GM23248 (cell line): ENCODE results near the gene OR8B8. TPM values are rescaled to one million over a fixed set of nuclear protein-coding genes. Genes with fewer than 3 reads are reported as not detected.
"Not testable (repeated sequence)": the region's sequence is repeated elsewhere in the genome, so short reads cannot be mapped to it uniquely, and the experiment has no call there.

Experiments
- DNase-seq: peaks from one replicate; pipeline ENCODE4 v3.0.0-alpha.2; 2015
- H2AFZ ChIP-seq: fragments of 200-600 bp; sonication (generic); 2 replicates; pipeline ENCODE4 v1.6.1; 2016; ENCODE audit warnings: antibody characterized with exemption
- H3F3A ChIP-seq: fragments of 200-600 bp; sonication (generic); 2 replicates; pipeline ENCODE4 v1.6.1; 2016; ENCODE audit warnings: mild to moderate bottlenecking, antibody characterized with exemption, mixed run types; ENCODE audit not compliant: insufficient read depth
- H3K27ac ChIP-seq: fragments of 200-600 bp; sonication (generic); 2 replicates; pipeline ENCODE4 v1.5.1; 2016; ENCODE audit warnings: mild to moderate bottlenecking
- H3K27me3 ChIP-seq: fragments of 200-600 bp; sonication (generic); replicated peaks from 2 replicates; pipeline ENCODE4 v1.6.1; 2016; ENCODE audit warnings: mild to moderate bottlenecking; ENCODE audit not compliant: insufficient read depth
- H3K36me3 ChIP-seq: fragments of 200-600 bp; sonication (generic); 2 replicates; pipeline ENCODE4 v1.6.1; 2016; ENCODE audit warnings: low read depth, mild to moderate bottlenecking
- H3K4me1 ChIP-seq: fragments of 200-600 bp; sonication (generic); 2 replicates; pipeline ENCODE4 v1.6.1; 2016; ENCODE audit warnings: mild to moderate bottlenecking; ENCODE audit not compliant: insufficient read depth
- H3K4me2 ChIP-seq: fragments of 200-600 bp; sonication (generic); one replicate; pipeline ENCODE4 v1.6.1; 2016; ENCODE audit warnings: mild to moderate bottlenecking; ENCODE audit not compliant: unreplicated experiment
- H3K4me3 ChIP-seq: fragments of 200-600 bp; sonication (generic); 2 replicates; pipeline ENCODE4 v1.5.1; 2016; ENCODE audit warnings: mild to moderate bottlenecking
- H3K79me2 ChIP-seq: fragments of 200-600 bp; sonication (generic); 2 replicates; pipeline ENCODE4 v1.6.1; 2016; ENCODE audit warnings: mild to moderate bottlenecking; ENCODE audit not compliant: insufficient read depth
- H3K9ac ChIP-seq: fragments of 200-600 bp; sonication (generic); 2 replicates; pipeline ENCODE4 v1.6.1; 2016; ENCODE audit warnings: mild to moderate bottlenecking
- H3K9me2 ChIP-seq: fragments of 200-600 bp; sonication (generic); 2 replicates; pipeline ENCODE4 v1.6.1; 2016; ENCODE audit warnings: mixed run types, mild to moderate bottlenecking, moderate library complexity; ENCODE audit not compliant: insufficient read depth
- H3K9me3 ChIP-seq: fragments of 200-600 bp; sonication (generic); one replicate; pipeline ENCODE4 v1.6.1; 2017; ENCODE audit warnings: low read depth
- H4K20me1 ChIP-seq: fragments of 200-600 bp; sonication (generic); 2 replicates; pipeline ENCODE4 v1.6.0; 2016; ENCODE audit not compliant: insufficient read depth
- EZH2 ChIP-seq: fragments of 200-600 bp; sonication (generic); IDR thresholded peaks from 2 replicates; pipeline ENCODE4 v1.6.1; 2018; ENCODE audit warnings: antibody characterized with exemption, mild to moderate bottlenecking; ENCODE audit not compliant: insufficient read depth, poor library complexity, severe bottlenecking
- EZH2phosphoT487 ChIP-seq: fragments of 200-600 bp; sonication (generic); IDR thresholded peaks from 2 replicates; pipeline ENCODE4 v1.6.1; 2018; ENCODE audit warnings: antibody characterized with exemption, moderate library complexity, mild to moderate bottlenecking, low read depth; ENCODE audit not compliant: insufficient read depth
- WGBS, 2 experiments: methylation state at CpG; one replicate each; pipeline ENCODE4 v1.1.6; 2015 to 2017; ENCODE audit warnings: low lambda C conversion rate in 2 of 2, low coverage in 1 of 2; ENCODE audit errors: missing lambda C conversion rate in 2 of 2; 5-methylcytosine and 5-hydroxymethylcytosine counted together
- in situ Hi-C: fragments of 300-500 bp; cut with MboI; formaldehyde crosslinking; loops from 2 replicates; pipeline ENCODE4 v1.15.0; 2020
- polyA plus RNA-seq: library from polyadenylated mRNA; unstranded; fragments of >200 nt; fragmentation: Nextera tagmentation; extraction: Ambion mirVana; gene quantifications from 2 replicates; pipeline ENCODE4 v1.2.1, GENCODE V29; 2016
- total RNA-seq: library from RNA; depleted of rRNA; stranded (reverse); fragments of >200 nt; shearing (Covaris generic); gene quantifications from 2 replicates; pipeline ENCODE4 v1.2.3, GENCODE V29; 2014

OR8B8 gene
- total and polyA plus RNA-seq, 2 experiments from 2014 or later: not detected

DNA sequence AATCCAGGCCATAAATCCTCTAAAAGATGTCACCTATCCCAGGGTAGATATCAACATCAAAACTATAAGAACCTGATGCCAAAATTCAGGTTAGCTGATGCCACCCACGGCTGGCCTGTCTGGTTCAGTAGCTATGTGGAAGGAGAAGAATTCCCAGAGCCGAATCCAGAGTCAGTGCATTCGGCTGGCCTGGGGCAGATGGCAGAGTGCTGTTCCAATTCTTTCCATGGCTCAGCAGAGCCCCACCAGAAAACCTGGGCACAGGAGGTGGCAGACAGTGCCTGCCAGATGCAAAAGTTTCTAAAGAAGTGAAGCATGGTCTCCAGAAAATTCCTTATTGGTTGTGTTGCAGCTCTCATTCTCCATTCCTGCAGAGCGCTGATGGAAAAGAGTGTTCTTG lies 19.9 kb upstream of the OR8B8 start:
- no peaks in the 10 kb centered on the region for H3K27me3 ChIP-seq
- in situ Hi-C loops: no loop called here
- no peak overlapping the region for H3K4me3 ChIP-seq
- H3K9ac ChIP-seq: no peak overlapping the region
- H3K4me2 ChIP-seq: no peak overlapping the region
- no peak overlapping the region for H3K27ac ChIP-seq
- no peaks in the 10 kb centered on the region for H3K36me3 ChIP-seq
- H2AFZ ChIP-seq: no peak overlapping the region
- WGBS, 2 experiments: 21 to 22% methylated on average over 4 of the region's 4 CpGs
- H3K79me2 ChIP-seq: no peaks in the 10 kb centered on the region
- no peaks in the 10 kb centered on the region for H4K20me1 ChIP-seq
- H3K9me2 ChIP-seq: no peaks in the 10 kb centered on the region
- H3K9me3 ChIP-seq: no peaks in the 10 kb centered on the region
- DNase-seq: no peak
- no peaks in the 10 kb centered on the region for H3K4me1 ChIP-seq
- TF ChIP-seq EZH2phosphoT487 (no peak), EZH2 (no peak)
- H3F3A ChIP-seq: no peaks in the 10 kb centered on the region

DNA sequence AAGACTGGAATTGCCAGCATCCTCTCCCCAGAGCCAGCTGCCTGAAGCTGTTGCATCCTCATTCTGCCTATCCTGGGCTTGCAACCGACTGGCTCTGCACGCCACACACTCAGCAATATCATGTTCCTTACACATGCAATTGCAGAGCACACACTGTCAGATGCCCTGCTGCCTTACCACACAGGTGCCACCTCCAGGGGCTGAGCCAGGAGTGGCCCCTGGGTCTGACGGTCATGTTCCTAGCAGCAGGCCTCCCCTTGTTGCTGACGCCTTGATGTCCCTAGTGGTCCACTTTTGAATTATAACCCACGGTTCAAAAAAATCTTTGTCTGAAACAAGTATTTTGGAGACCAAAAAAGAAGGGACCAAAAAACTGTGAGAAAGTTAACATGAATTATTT lies 18.5 kb upstream of the OR8B8 start:
- no peak for TF ChIP-seq EZH2
- TF ChIP-seq EZH2phosphoT487: no peak
- no peaks in the 10 kb centered on the region for H3F3A ChIP-seq
- WGBS, 2 experiments: 14 to 18% methylated on average over 5 of the region's 5 CpGs
- H3K27ac ChIP-seq: no peak overlapping the region
- H3K4me1 ChIP-seq: no peaks in the 10 kb centered on the region
- no peak for DNase-seq
- H3K79me2 ChIP-seq: no peaks in the 10 kb centered on the region
- no peak overlapping the region for H3K4me3 ChIP-seq
- no peaks in the 10 kb centered on the region for H3K27me3 ChIP-seq
- in situ Hi-C loops: no loop called here
- no peaks in the 10 kb centered on the region for H3K9me3 ChIP-seq
- no peaks in the 10 kb centered on the region for H3K36me3 ChIP-seq
- H4K20me1 ChIP-seq: no peaks in the 10 kb centered on the region
- H3K9ac ChIP-seq: no peak overlapping the region
- no peak overlapping the region for H2AFZ ChIP-seq
- no peaks in the 10 kb centered on the region for H3K9me2 ChIP-seq
- H3K4me2 ChIP-seq: no peak overlapping the region

DNA sequence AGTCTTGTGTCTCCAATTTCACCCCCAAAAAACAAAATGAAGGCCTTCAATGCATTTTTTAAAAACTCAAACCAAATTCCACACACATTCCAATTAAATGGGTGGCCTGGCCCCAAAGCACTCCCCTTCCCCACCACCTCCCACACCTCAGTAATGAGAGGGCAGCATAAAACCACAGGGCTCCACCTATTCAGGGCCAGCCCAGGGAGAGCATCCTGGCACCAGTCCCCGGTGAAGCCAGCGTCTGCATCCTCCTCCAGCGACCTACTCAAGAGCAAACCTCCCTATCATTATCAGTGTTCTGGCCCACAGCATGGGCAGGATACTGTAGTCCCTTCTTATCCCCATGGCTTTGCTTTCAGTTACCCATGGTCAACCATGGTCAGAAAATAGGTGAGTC lies 17.8 kb upstream of the OR8B8 start:
- no peak overlapping the region for H3K9ac ChIP-seq
- no peaks in the 10 kb centered on the region for H4K20me1 ChIP-seq
- in situ Hi-C loops: no loop called here
- no peak overlapping the region for H3K27ac ChIP-seq
- H3K4me3 ChIP-seq: no peak overlapping the region
- H3K9me3 ChIP-seq: no peaks in the 10 kb centered on the region
- no peaks in the 10 kb centered on the region for H3F3A ChIP-seq
- TF ChIP-seq EZH2 (no peak), EZH2phosphoT487 (no peak)
- no peaks in the 10 kb centered on the region for H3K4me1 ChIP-seq
- WGBS, 2 experiments: 40 to 58% methylated on average over 3 of the region's 3 CpGs
- no peak for DNase-seq
- no peak overlapping the region for H3K4me2 ChIP-seq
- no peaks in the 10 kb centered on the region for H3K9me2 ChIP-seq
- H3K27me3 ChIP-seq: no peaks in the 10 kb centered on the region
- H2AFZ ChIP-seq: no peak overlapping the region
- H3K79me2 ChIP-seq: no peaks in the 10 kb centered on the region
- H3K36me3 ChIP-seq: no peaks in the 10 kb centered on the region

DNA sequence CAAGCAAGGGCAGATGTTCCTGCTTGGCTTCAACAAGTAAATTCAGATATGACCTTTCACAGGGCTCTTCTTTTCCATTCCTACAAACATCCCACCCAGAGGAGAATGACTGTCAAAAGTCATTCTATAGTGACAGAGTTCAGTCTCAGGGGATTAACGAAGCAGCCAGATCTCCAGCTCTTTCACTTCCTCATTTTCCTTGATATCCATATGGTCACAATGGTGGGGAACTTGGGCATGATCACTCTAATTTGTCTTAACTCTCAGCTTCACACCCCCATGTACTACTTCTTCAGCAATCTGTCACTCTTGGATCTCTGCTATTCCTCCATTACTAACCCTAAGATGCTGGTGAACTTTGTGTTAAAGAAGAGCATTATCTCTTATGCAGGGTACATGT lies 15.0 kb upstream of the OR8B8 start:
- Histone ChIP-seq H3K9me3 (no peaks in the 10 kb centered on the region), H3K36me3 (no peaks in the 10 kb centered on the region), H3K27ac (no peak overlapping the region), H3K79me2 (no peaks in the 10 kb centered on the region), H3K4me2 (no peak overlapping the region), H3K27me3 (no peaks in the 10 kb centered on the region), H3K9me2 (no peaks in the 10 kb centered on the region), H3K4me1 (no peaks in the 10 kb centered on the region), H2AFZ (no peak overlapping the region), H3F3A (no peaks in the 10 kb centered on the region), H3K9ac (no peak overlapping the region), H4K20me1 (no peaks in the 10 kb centered on the region), H3K4me3 (no peak overlapping the region)
- DNase-seq: no peak
- WGBS, 2 experiments: 23 to 38% methylated on average over 1 of the region's 1 CpG
- in situ Hi-C loops: no loop called here
- TF ChIP-seq EZH2phosphoT487 (no peak), EZH2 (no peak)

DNA sequence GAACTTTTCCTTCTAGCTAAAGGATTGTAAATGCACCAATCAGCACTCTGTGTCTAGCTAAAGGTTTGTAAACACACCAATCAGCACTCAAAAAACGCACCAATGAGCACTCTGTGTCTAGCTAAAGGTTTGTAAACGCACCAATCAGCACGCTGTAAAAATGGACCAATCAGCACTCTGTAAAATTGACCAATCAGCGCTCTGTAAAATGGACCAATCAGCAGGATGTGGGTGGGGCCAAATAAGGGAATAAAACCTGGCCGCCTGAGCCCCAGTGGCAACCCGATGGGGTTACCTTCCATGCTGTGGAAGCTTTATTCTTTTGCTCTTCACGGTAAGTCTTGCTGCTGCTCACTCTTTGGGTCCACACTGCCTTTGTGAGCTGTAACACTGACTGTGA lies 13.9 kb upstream of the OR8B8 start:
- H3K36me3 ChIP-seq, in situ Hi-C loops, H3K9me2 ChIP-seq, H3K9me3 ChIP-seq, H4K20me1 ChIP-seq, H3K4me2 ChIP-seq, H2AFZ ChIP-seq, DNase-seq, H3F3A ChIP-seq, H3K79me2 ChIP-seq, H3K27me3 ChIP-seq, H3K4me3 ChIP-seq, H3K4me1 ChIP-seq, H3K9ac ChIP-seq, H3K27ac ChIP-seq: not testable (repeated sequence)
- WGBS, 2 experiments: 48 to 54% methylated on average over 7 of the region's 7 CpGs
